ENCODE results near the gene LTA4H. TPM values are rescaled to one million over a fixed set of nuclear protein-coding genes. Genes with fewer than 3 reads are reported as not detected.
A peak's percentile ranks its signal among the peaks of the same experiment; 100 is the strongest.

The LTA4H gene
- total RNA-seq, 4 donors from 2014 or later: 65.3 to 110 (median 67.6) TPM

DNA sequence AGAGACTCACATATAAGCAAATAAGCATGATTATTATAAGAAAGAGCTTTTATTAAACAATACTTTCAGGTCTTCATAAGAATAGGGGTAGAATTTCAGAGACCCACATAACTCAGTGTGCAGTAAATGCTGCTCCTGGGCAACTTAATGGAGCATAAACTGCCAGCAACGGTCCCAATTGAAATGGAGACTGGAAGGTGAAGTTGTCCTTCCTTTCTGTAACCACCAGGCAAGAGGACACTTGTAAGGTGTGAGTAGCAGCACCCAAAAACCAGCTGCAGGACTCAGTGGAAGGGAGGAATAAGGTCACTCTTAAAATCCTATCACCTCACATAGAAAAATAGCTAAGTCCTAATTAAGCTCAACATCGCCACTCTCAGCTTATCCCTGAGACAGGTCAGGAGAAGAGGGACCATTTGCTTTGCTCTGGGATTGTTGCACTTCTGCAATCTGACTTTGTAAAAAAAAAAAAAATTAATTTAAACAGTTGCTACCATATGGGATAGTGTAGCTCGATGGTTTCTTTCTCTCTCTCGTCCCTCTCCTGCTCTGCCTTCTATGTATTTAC lies 22.7 kb upstream of the LTA4H start:
- peaks cover 0 to 4% (median 0%) of the 10 kb centered on the region in 3 donors for H3K4me1 ChIP-seq
- no peaks in the 10 kb centered on the region for H3K27me3 ChIP-seq
- no peak overlapping the region for H3K27ac ChIP-seq
- TF ChIP-seq EP300 (IDR thresholded peaks at IDR 0.05): no peak
- TF ChIP-seq, protein P1, sequence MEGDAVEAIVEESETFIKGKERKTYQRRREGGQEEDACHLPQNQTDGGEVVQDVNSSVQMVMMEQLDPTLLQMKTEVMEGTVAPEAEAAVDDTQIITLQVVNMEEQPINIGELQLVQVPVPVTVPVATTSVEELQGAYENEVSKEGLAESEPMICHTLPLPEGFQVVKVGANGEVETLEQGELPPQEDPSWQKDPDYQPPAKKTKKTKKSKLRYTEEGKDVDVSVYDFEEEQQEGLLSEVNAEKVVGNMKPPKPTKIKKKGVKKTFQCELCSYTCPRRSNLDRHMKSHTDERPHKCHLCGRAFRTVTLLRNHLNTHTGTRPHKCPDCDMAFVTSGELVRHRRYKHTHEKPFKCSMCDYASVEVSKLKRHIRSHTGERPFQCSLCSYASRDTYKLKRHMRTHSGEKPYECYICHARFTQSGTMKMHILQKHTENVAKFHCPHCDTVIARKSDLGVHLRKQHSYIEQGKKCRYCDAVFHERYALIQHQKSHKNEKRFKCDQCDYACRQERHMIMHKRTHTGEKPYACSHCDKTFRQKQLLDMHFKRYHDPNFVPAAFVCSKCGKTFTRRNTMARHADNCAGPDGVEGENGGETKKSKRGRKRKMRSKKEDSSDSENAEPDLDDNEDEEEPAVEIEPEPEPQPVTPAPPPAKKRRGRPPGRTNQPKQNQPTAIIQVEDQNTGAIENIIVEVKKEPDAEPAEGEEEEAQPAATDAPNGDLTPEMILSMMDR (IDR thresholded peaks at IDR 0.05): no peak
- no peak for TF ChIP-seq POLR2A (IDR thresholded peaks at IDR 0.05)
- no peak for ATAC-seq
- 80 to 86% methylated on average over 3 to 4 of the region's 4 CpGs for WGBS, 2 donors (ENCODE audit: low coverage in 1 of 2)
- peaks cover 0 to 14% (median 0%) of the 10 kb centered on the region in 3 donors for H3K9me3 ChIP-seq
- no peak overlapping the region for H3K4me3 ChIP-seq
- H3K36me3 ChIP-seq: no peaks in the 10 kb centered on the region

DNA sequence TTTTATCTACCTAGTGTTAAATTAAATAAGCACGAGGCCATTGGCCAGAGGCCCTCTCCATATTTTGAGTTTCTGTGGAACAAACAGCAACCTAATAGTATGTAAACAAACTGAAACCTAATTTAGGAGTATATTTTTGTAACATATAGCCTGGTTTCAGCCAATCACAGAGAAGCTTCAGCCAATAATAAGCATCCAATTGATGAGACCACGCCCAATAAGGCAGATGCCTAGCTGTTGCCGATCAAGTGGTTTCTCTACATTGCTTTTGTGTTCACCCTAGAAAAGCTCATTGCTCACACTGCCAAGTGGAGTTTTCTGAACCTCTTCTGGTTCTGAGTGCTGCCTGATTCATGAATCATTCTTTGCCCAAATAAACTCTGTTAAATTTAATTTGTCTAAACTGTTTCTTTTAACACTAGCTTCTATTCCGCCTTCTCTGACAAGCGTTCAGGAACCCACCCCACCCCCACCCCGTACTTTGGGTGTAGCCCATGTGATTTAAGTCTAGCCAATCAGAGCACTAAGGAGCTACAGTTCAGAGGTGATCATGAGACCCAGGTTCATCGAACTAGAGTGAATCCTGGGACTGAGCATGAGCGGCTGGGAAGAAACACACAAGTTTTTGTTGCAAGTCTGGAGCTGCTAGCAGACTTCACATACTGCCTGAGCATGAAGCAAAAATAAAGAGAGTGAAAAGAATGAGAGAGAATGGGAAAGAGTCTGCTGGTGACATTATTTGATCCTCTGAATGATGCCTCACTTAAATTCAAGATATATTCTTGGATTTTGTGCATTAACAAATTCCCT lies 21.5 kb upstream of the LTA4H start:
- 87 to 94% methylated on average over 6 to 8 of the region's 8 CpGs for WGBS, 2 donors (ENCODE audit: low coverage in 1 of 2)
- H3K27me3 ChIP-seq: no peaks in the 10 kb centered on the region
- no peaks in the 10 kb centered on the region for H3K36me3 ChIP-seq
- H3K27ac ChIP-seq: no peak overlapping the region
- TF ChIP-seq EP300 (IDR thresholded peaks at IDR 0.05) (no peak), POLR2AphosphoS5 (IDR thresholded peaks at IDR 0.05) (no peak), POLR2A (IDR thresholded peaks at IDR 0.05) (no peak)
- TF ChIP-seq, protein P1 (IDR thresholded peaks at IDR 0.05): no peak
- H3K9me3 ChIP-seq: peaks cover 0 to 14% (median 0%) of the 10 kb centered on the region in 3 donors
- no peak for ATAC-seq
- no peak overlapping the region for H3K4me3 ChIP-seq
- H3K4me1 ChIP-seq: no peaks in the 10 kb centered on the region

DNA sequence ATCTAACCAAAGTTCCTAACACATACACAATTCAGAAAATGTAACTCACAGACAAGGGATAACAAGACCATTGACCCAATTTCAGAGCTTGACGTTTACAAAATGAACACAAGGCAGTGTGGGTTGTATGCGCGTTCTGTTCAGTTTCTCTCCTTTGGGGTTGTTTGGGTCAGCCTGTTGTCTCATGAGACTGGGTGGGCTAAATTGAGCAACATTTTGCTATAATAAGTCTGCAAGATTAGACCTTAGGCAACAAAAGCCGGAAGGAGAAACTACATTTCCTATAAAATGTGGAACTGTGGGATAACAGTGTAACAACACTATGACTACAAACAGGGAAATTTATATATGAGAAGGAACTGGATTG lies 18.8 kb upstream of the LTA4H start:
- Histone ChIP-seq H3K9me3 (peaks cover 0 to 14% (median 0%) of the 10 kb centered on the region in 3 donors), H3K4me1 (no peaks in the 10 kb centered on the region), H3K27me3 (no peaks in the 10 kb centered on the region), H3K27ac (peak overlapping the region in 1 of 4 donors; percentile 14), H3K36me3 (no peaks in the 10 kb centered on the region), H3K4me3 (no peak overlapping the region)
- TF ChIP-seq POLR2AphosphoS5 (IDR thresholded peaks at IDR 0.05): no peak
- TF ChIP-seq, protein P1 (IDR thresholded peaks at IDR 0.05): no peak
- TF ChIP-seq EP300 (IDR thresholded peaks at IDR 0.05): no peak
- no peak for TF ChIP-seq POLR2A (IDR thresholded peaks at IDR 0.05)
- WGBS, 2 donors (ENCODE audit: low coverage in 1 of 2): 60% methylated on average over 4 of the region's 4 CpGs
- peak; percentile 7 for ATAC-seq

DNA sequence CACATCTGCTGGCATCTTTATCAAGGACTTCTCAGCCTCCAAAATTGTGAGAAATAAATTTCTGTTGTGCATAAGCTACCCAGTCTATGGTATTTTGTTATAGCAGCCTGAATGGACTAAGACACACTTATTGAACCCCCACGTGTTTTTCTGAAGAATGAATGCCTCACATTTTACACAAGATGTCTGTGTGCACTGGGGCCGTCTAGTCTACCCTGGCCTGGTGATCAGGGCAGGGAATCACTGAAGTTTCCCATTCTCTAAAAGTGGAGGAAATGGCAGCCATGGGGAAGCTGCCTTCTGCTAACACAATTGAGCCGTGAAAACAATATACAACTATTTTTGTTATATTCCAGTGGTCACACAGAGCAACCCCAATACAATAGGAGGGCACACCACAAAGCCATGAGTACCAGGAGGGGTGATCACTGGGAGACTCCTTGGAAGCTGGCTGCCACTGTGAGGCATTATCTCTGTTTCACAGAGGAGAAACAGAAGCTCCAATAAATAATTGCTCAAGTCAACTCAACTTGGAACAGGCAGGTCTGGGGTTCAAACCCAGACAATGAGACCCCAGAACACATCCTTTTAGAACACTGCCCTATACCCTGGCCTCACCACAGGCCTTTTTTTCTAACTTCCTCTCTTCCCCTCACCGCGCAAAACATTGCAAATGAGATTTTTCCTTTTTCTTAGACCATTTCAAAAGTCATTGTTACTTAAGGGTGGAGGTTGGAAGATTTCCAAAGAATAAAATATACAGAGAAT lies 18.3 kb upstream of the LTA4H start:
- no peak for TF ChIP-seq EP300 (IDR thresholded peaks at IDR 0.05)
- 88 to 95% methylated on average over 4 to 5 of the region's 5 CpGs for WGBS, 2 donors (ENCODE audit: low coverage in 1 of 2)
- H3K9me3 ChIP-seq: peaks cover 0 to 14% (median 0%) of the 10 kb centered on the region in 3 donors
- H3K4me3 ChIP-seq: no peak overlapping the region
- H3K4me1 ChIP-seq: no peaks in the 10 kb centered on the region
- no peaks in the 10 kb centered on the region for H3K27me3 ChIP-seq
- ATAC-seq: no peak
- no peaks in the 10 kb centered on the region for H3K36me3 ChIP-seq
- H3K27ac ChIP-seq: peak overlapping the region in 3 of 4 donors; percentile 1 to 37 (median 14)

DNA sequence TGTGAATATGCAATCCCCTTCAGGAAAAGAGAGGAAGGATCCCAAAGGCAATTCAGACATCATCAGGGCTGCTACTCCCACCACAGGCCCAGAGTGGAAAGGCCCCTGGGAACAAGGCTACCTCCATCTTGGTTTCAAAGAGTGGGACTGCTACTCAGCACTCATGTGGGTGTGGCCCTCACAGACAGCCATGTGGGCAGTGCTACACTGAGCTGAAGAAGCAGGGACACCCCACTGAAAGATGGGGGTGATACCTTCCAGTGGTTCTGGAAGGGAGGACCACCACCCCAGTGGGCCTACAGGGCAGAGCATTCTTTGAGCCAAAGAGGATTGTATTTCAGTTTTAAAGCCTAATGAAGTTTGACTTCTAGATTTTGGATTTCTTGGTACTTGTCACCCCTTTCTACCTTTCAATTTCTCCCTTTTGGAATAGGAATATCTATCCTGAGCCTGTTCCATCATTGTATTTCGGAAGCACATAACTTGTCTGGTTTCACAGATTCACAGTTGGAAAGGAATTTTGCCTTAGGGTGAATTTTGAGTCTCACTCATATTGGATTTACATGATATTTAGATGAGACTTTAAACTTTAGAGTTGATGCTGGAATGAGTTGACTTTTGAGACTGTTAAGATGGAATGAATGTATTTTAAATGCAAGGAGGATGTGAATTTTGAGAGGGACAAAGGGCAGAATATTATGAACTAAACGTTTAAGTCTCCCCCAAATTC lies 16.5 kb upstream of the LTA4H start:
- TF ChIP-seq POLR2AphosphoS5 (IDR thresholded peaks at IDR 0.05) (no peak), EP300 (IDR thresholded peaks at IDR 0.05) (no peak), POLR2A (IDR thresholded peaks at IDR 0.05) (no peak)
- TF ChIP-seq, protein P1 (IDR thresholded peaks at IDR 0.05): no peak

More for the DNA sequence above, 16.5 kb upstream of the LTA4H start:
- Histone ChIP-seq H3K4me1 (peaks cover 0 to 13% (median 5%) of the 10 kb centered on the region in 3 donors), H3K9me3 (peaks cover 0 to 9% (median 0%) of the 10 kb centered on the region in 3 donors), H3K4me3 (no peak overlapping the region), H3K27me3 (no peaks in the 10 kb centered on the region), H3K36me3 (no peaks in the 10 kb centered on the region), H3K27ac (no peak overlapping the region)
- 77% methylated on average over 2 of the region's 2 CpGs; no CpG with 5 or more reads in 1 of the 2 donors for WGBS, 2 donors (ENCODE audit: low coverage in 1 of 2)
- ATAC-seq: no peak

Data from gastroesophageal sphincter (tissue), 4 donors.